ENCODE results near the gene CCR5AS.
"Not testable (repeated sequence)": the region's sequence is repeated elsewhere in the genome, so short reads cannot be mapped to it uniquely, and the experiment has no call there.

CCR5AS gene

GRCh38 chr3:46406443-46406787 lies 451 bp downstream of the CCR5AS start:
- DNase-seq (ENCODE audit: low read depth in 1 of 2, low spot score in 1 of 2) = no peak

GRCh38 chr3:46405301-46406019 lies 1.4 kb downstream of the CCR5AS start:
- DNase-seq (ENCODE audit: low read depth in 1 of 2, low spot score in 1 of 2) = no peak

GRCh38 chr3:46402902-46403301 lies 4.0 kb downstream of the CCR5AS start:
- not testable (repeated sequence) for DNase-seq (ENCODE audit: low read depth in 1 of 2, low spot score in 1 of 2)

- DNase-seq (ENCODE audit: low read depth in 1 of 2, low spot score in 1 of 2) = no peak
Observed at GRCh38 chr3:46401579-46401978, 5.3 kb downstream of the CCR5AS start.

GRCh38 chr3:46400846-46401245 lies 6.0 kb downstream of the CCR5AS start:
- DNase-seq (ENCODE audit: low read depth in 1 of 2, low spot score in 1 of 2) = no peak

GRCh38 chr3:46400000-46400734 lies 6.7 kb downstream of the CCR5AS start:
- DNase-seq (ENCODE audit: low read depth in 1 of 2, low spot score in 1 of 2) = no peak

- no peak for DNase-seq (ENCODE audit: low read depth in 1 of 2, low spot score in 1 of 2)
Observed at GRCh38 chr3:46399557-46399956, 7.3 kb downstream of the CCR5AS start.

- DNase-seq (ENCODE audit: low read depth in 1 of 2, low spot score in 1 of 2) = no peak
Observed at GRCh38 chr3:46399098-46399497, 7.8 kb downstream of the CCR5AS start.

- no peak for DNase-seq (ENCODE audit: low read depth in 1 of 2, low spot score in 1 of 2)
Observed at GRCh38 chr3:46398186-46398955, 8.5 kb downstream of the CCR5AS start.

- DNase-seq (ENCODE audit: low read depth in 1 of 2, low spot score in 1 of 2) = no peak
Observed at GRCh38 chr3:46397111-46397510, 9.8 kb downstream of the CCR5AS start.

GRCh38 chr3:46395766-46396530 lies 10.9 kb downstream of the CCR5AS start:
- DNase-seq (ENCODE audit: low read depth in 1 of 2, low spot score in 1 of 2) = no peak

- DNase-seq (ENCODE audit: low read depth in 1 of 2, low spot score in 1 of 2) = no peak
Observed at GRCh38 chr3:46395210-46395661, 11.6 kb downstream of the CCR5AS start.

- no peak for DNase-seq (ENCODE audit: low read depth in 1 of 2, low spot score in 1 of 2)
Observed at GRCh38 chr3:46393554-46394434, 13.1 kb downstream of the CCR5AS start.

GRCh38 chr3:46393011-46393410 lies 13.9 kb downstream of the CCR5AS start:
- no peak for DNase-seq (ENCODE audit: low read depth in 1 of 2, low spot score in 1 of 2)

- not testable (repeated sequence) for DNase-seq (ENCODE audit: low read depth in 1 of 2, low spot score in 1 of 2)
Observed at GRCh38 chr3:46391526-46391925, 15.3 kb downstream of the CCR5AS start.

GRCh38 chr3:46389306-46389705 lies 17.6 kb downstream of the CCR5AS start:
- DNase-seq (ENCODE audit: low read depth in 1 of 2, low spot score in 1 of 2) = no peak

GRCh38 chr3:46388847-46389246 lies 18.0 kb downstream of the CCR5AS start:
- not testable (repeated sequence) for DNase-seq (ENCODE audit: low read depth in 1 of 2, low spot score in 1 of 2)

- no peak for DNase-seq (ENCODE audit: low read depth in 1 of 2, low spot score in 1 of 2)
Observed at GRCh38 chr3:46386205-46386604, 20.7 kb downstream of the CCR5AS start.

- DNase-seq (ENCODE audit: low read depth in 1 of 2, low spot score in 1 of 2) = no peak
Observed at GRCh38 chr3:46383951-46384330, 22.9 kb downstream of the CCR5AS start.
